GM06990 (cell line): ENCODE measurements around the gene ZNF587B.
A peak's percentile ranks its signal among the peaks of the same experiment; 100 is the strongest.
"Not testable (repeated sequence)": the region's sequence is repeated elsewhere in the genome, so short reads cannot be mapped to it uniquely, and the experiment has no call there.

Source experiments
- DNase-seq: peaks from one replicate; pipeline ENCODE4 v3.0.0-alpha.2; 2011; ENCODE audit not compliant: insufficient read length; ENCODE audit errors: extremely low read depth
- H3K27me3 ChIP-seq: replicated peaks from 2 replicates; pipeline ENCODE4 v1.6.0; 2011; ENCODE audit warnings: low read length; ENCODE audit not compliant: control insufficient read depth, insufficient read depth
- H3K36me3 ChIP-seq: 2 replicates; pipeline ENCODE4 v1.5.1; 2011; ENCODE audit warnings: low read length; ENCODE audit not compliant: control insufficient read depth, insufficient read depth
- H3K4me3 ChIP-seq: replicated peaks from 2 replicates; pipeline ENCODE4 v1.5.1; 2011; ENCODE audit warnings: low read depth, mild to moderate bottlenecking, control low read depth, low read length
- TF ChIP-seq, protein P1 (sequence below): IDR thresholded peaks from 2 replicates; pipeline ENCODE4 v1.5.1; 2011; ENCODE audit warnings: low read length, control low read depth, mild to moderate bottlenecking, inconsistent platforms; ENCODE audit not compliant: insufficient read depth, poor library complexity, severe bottlenecking

Gene ZNF587B

DNA sequence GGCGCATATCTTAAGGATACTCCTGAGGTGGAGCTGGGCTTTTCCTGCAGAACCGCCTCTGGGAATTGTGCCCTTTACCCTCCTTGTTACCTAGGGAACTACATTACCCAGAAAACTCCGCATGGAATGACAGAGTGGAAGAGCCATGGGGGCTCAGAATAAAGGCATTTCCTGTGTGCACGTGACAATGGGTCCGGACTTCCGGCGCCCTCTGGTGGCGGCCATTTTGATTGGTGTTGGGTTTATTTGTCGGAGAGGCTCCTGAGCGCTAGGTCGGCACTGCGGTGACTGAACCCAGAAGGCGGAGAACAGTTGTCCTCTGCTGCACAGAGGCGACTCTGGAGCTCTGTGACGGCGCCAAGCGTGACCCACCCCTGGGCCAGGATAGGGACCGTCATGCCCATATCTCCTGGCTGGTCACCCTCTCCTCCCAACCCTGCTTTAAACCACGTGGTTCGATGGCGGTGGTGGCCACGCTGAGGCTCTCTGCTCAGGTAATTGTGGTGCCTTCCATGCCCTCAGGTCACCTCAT lies at the start of gene ZNF587B:
Gene ZNF587B, plus strand, starts transcription at position 229 of the 532 bp plus-strand sequence. Its CDS starts 230 bp downstream, at position 459.
- Histone ChIP-seq H3K36me3 (no peaks in the 10 kb centered on the region; the same call in none of the 2 replicates), H3K27me3 (no peaks in the 10 kb centered on the region), H3K4me3 (no peak within 1 kb of the TSS)
- DNase-seq: peak; percentile 18
- TF ChIP-seq, protein P1, sequence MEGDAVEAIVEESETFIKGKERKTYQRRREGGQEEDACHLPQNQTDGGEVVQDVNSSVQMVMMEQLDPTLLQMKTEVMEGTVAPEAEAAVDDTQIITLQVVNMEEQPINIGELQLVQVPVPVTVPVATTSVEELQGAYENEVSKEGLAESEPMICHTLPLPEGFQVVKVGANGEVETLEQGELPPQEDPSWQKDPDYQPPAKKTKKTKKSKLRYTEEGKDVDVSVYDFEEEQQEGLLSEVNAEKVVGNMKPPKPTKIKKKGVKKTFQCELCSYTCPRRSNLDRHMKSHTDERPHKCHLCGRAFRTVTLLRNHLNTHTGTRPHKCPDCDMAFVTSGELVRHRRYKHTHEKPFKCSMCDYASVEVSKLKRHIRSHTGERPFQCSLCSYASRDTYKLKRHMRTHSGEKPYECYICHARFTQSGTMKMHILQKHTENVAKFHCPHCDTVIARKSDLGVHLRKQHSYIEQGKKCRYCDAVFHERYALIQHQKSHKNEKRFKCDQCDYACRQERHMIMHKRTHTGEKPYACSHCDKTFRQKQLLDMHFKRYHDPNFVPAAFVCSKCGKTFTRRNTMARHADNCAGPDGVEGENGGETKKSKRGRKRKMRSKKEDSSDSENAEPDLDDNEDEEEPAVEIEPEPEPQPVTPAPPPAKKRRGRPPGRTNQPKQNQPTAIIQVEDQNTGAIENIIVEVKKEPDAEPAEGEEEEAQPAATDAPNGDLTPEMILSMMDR: peak; percentile 38

DNA sequence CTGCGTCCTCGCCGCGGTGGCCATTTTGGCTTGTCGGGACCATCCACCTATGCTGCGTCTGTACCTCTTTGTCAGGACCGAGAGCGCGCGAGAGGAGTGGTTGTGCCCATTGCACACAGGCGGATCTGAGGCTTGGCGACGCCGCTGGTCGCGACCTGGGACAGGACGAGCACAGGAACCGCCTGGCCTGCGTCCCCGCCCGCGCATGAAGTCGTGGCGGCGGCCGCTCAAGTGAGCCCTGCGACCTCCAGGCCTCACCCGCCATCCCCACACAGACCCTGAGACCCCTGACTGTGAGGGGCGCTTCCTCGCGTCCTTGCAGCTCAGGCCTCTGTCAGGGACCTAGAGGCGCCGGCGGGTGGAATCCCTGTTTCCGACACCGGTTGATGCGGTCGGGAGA lies 43.8 kb upstream of the ZNF587B start:
- Histone ChIP-seq H3K27me3 (no peaks in the 10 kb centered on the region), H3K36me3 (peaks cover 9% of the 10 kb centered on the region), H3K4me3 (no peak overlapping the region)
- no peak for DNase-seq
- TF ChIP-seq, protein P1: no peak

GRCh38 chr19:57786906-57787305 lies 43.2 kb upstream of the ZNF587B start:
- TF ChIP-seq, protein P1: no peak
- no peaks in the 10 kb centered on the region for H3K27me3 ChIP-seq
- H3K4me3 ChIP-seq: no peak overlapping the region
- no peak for DNase-seq
- H3K36me3 ChIP-seq: peaks cover 10% of the 10 kb centered on the region

- TF ChIP-seq, protein P1: no peak
- Histone ChIP-seq H3K4me3 (no peak overlapping the region), H3K36me3 (peaks cover 10% of the 10 kb centered on the region), H3K27me3 (no peaks in the 10 kb centered on the region)
- DNase-seq: no peak
These were observed 41.9 kb upstream of the ZNF587B start for GRCh38 chr19:57788114-57788692.

DNA sequence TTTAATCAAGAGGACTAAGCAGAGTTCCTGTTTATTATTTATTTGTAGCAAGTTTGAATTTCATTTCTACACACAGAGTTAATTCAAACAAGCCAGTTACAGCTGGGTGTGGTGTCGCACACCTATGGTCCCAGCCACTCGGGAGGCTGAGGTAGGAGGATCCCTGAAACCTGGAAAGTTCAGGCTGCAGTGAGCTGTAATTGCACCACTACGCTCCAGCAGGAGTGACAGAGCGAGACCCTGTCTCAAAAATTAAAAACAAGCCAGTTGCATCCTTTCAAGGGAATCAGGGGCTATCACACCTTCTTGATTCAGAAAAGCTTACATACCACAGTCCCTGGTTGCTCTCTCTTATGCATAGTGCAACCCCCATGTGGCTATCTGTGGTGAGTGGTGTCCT lies 40.8 kb upstream of the ZNF587B start:
- TF ChIP-seq, protein P1: no peak
- peaks cover 10% of the 10 kb centered on the region for H3K36me3 ChIP-seq
- H3K4me3 ChIP-seq: no peak overlapping the region
- no peaks in the 10 kb centered on the region for H3K27me3 ChIP-seq
- DNase-seq: no peak

- not testable (repeated sequence) for H3K36me3 ChIP-seq, H3K27me3 ChIP-seq, H3K4me3 ChIP-seq, DNase-seq
These were observed 33.5 kb upstream of the ZNF587B start for GRCh38 chr19:57796580-57796979.
